ENCODE measurements around the gene SLAMF1. TPM values are rescaled to one million over a fixed set of nuclear protein-coding genes. Genes with fewer than 3 reads are reported as not detected.

Gene SLAMF1
- total and polyA plus RNA-seq, 2 experiments from 2014 or later: not detected

GRCh38 chr1:160664573-160665051, 17.8 kb upstream of the SLAMF1 start:
- no peak for TF ChIP-seq ZNF331 (CRISPR knock-in tag; IDR thresholded peaks at IDR 0.05; ENCODE audit: low read depth)
- TF ChIP-seq JUNB (IDR thresholded peaks at IDR 0.05; ENCODE audit: unreplicated experiment): no peak
- TF ChIP-seq CTCF (conservative IDR thresholded peaks at IDR 0.05; ENCODE audit: low read depth in 2 of 2): no peak
- TF ChIP-seq, protein P1, sequence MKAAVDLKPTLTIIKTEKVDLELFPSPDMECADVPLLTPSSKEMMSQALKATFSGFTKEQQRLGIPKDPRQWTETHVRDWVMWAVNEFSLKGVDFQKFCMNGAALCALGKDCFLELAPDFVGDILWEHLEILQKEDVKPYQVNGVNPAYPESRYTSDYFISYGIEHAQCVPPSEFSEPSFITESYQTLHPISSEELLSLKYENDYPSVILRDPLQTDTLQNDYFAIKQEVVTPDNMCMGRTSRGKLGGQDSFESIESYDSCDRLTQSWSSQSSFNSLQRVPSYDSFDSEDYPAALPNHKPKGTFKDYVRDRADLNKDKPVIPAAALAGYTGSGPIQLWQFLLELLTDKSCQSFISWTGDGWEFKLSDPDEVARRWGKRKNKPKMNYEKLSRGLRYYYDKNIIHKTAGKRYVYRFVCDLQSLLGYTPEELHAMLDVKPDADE (IDR thresholded peaks at IDR 0.05): no peak
- no peak for TF ChIP-seq NANOG (IDR thresholded peaks at IDR 0.05; ENCODE audit: borderline replicate concordance)
- TF ChIP-seq EZH2phosphoT487 (IDR thresholded peaks at IDR 0.05; ENCODE audit: unreplicated experiment): no peak
- TF ChIP-seq STAT1 (IDR thresholded peaks at IDR 0.05; ENCODE audit: unreplicated experiment): no peak
- TF ChIP-seq, protein P2, sequence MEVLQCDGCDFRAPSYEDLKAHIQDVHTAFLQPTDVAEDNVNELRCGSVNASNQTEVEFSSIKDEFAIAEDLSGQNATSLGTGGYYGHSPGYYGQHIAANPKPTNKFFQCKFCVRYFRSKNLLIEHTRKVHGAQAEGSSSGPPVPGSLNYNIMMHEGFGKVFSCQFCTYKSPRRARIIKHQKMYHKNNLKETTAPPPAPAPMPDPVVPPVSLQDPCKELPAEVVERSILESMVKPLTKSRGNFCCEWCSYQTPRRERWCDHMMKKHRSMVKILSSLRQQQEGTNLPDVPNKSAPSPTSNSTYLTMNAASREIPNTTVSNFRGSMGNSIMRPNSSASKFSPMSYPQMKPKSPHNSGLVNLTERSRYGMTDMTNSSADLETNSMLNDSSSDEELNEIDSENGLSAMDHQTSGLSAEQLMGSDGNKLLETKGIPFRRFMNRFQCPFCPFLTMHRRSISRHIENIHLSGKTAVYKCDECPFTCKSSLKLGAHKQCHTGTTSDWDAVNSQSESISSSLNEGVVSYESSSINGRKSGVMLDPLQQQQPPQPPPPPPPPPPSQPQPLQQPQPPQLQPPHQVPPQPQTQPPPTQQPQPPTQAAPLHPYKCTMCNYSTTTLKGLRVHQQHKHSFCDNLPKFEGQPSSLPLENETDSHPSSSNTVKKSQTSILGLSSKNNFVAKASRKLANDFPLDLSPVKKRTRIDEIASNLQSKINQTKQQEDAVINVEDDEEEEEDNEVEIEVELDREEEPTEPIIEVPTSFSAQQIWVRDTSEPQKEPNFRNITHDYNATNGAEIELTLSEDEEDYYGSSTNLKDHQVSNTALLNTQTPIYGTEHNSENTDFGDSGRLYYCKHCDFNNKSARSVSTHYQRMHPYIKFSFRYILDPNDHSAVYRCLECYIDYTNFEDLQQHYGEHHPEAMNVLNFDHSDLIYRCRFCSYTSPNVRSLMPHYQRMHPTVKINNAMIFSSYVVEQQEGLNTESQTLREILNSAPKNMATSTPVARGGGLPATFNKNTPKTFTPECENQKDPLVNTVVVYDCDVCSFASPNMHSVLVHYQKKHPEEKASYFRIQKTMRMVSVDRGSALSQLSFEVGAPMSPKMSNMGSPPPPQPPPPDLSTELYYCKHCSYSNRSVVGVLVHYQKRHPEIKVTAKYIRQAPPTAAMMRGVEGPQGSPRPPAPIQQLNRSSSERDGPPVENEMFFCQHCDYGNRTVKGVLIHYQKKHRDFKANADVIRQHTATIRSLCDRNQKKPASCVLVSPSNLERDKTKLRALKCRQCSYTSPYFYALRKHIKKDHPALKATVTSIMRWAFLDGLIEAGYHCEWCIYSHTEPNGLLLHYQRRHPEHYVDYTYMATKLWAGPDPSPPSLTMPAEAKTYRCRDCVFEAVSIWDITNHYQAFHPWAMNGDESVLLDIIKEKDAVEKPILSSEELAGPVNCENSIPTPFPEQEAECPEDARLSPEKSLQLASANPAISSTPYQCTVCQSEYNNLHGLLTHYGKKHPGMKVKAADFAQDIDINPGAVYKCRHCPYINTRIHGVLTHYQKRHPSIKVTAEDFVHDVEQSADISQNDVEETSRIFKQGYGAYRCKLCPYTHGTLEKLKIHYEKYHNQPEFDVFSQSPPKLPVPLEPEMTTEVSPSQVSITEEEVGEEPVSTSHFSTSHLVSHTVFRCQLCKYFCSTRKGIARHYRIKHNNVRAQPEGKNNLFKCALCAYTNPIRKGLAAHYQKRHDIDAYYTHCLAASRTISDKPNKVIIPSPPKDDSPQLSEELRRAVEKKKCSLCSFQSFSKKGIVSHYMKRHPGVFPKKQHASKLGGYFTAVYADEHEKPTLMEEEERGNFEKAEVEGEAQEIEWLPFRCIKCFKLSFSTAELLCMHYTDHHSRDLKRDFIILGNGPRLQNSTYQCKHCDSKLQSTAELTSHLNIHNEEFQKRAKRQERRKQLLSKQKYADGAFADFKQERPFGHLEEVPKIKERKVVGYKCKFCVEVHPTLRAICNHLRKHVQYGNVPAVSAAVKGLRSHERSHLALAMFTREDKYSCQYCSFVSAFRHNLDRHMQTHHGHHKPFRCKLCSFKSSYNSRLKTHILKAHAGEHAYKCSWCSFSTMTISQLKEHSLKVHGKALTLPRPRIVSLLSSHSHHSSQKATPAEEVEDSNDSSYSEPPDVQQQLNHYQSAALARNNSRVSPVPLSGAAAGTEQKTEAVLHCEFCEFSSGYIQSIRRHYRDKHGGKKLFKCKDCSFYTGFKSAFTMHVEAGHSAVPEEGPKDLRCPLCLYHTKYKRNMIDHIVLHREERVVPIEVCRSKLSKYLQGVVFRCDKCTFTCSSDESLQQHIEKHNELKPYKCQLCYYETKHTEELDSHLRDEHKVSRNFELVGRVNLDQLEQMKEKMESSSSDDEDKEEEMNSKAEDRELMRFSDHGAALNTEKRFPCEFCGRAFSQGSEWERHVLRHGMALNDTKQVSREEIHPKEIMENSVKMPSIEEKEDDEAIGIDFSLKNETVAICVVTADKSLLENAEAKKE (CRISPR knock-in tag; IDR thresholded peaks at IDR 0.05): no peak
- no peak for TF ChIP-seq CREB1 (CRISPR knock-in tag; IDR thresholded peaks at IDR 0.05; ENCODE audit: low read depth)
- no peak for TF ChIP-seq REST (IDR thresholded peaks at IDR 0.05; ENCODE audit: unreplicated experiment)
- TF ChIP-seq POLR2AphosphoS5 (IDR thresholded peaks at IDR 0.05; ENCODE audit: low read depth): no peak
- TF ChIP-seq EZH2 (IDR thresholded peaks at IDR 0.05; ENCODE audit: low read depth, unreplicated experiment): no peak
- no peak for TF ChIP-seq ZNF114 (CRISPR knock-in tag; IDR thresholded peaks at IDR 0.05)
- Mint-ChIP-seq H3K4me3 (no peak overlapping the region), H3K36me3 (ENCODE audit: low read depth) (peaks cover 2% of the 10 kb centered on the region; the same call in 2 of the 3 replicates), H3K9me3 (peaks cover 12% of the 10 kb centered on the region), H3K4me1 (peaks cover 22% of the 10 kb centered on the region), H3K27me3 (ENCODE audit: insufficient read depth, low read depth, poor library complexity) (peaks cover 2% of the 10 kb centered on the region), H3K27ac (no peak overlapping the region)
- Histone ChIP-seq H3K36me3 (ENCODE audit: insufficient read depth) (no peaks in the 10 kb centered on the region), H4K20me1 (replicated peaks; ENCODE audit: insufficient read depth) (no peaks in the 10 kb centered on the region), H3K79me2 (replicated peaks; ENCODE audit: insufficient read depth) (no peaks in the 10 kb centered on the region), H3K4me3 (no peak overlapping the region), H3K27me3 (ENCODE audit: insufficient read depth) (no peaks in the 10 kb centered on the region), H3K27ac (ENCODE audit: low read depth) (no peak overlapping the region), H3K4me1 (ENCODE audit: insufficient read depth) (0 out of 2 replicates have a peak, but pooled peaks cover 8% of the 10 kb centered on the region), H3F3A (replicated peaks; ENCODE audit: low read depth) (no peaks in the 10 kb centered on the region), H3K9me2 (ENCODE audit: insufficient read depth) (no peaks in the 10 kb centered on the region; the same call in none of the 2 replicates), H2AFZ (no peak overlapping the region), H3K4me2 (no peak overlapping the region)
- no peak for ATAC-seq
- no peak for DNase-seq (ENCODE audit: low spot score)

Data from GM23338 (cell line).